H1 (cell line): ENCODE measurements around the gene CACNA1E. TPM values are rescaled to one million over a fixed set of nuclear protein-coding genes. Genes with fewer than 3 reads are reported as not detected.
A peak's percentile ranks its signal among the peaks of the same experiment; 100 is the strongest.

ENCODE experiments used
- CTCF ChIA-PET: fragments of 300-600 bp; sonication (Branson Sonifier 250); formaldehyde crosslinking; loops from one replicate; lab custom pipeline; 2021; ENCODE audit not compliant: partially characterized antibody; lab: Charles Lee
- POLR2A ChIA-PET: fragments of 300-600 bp; sonication (Branson Sonifier 250); formaldehyde crosslinking; loops from one replicate; lab custom pipeline; 2021; ENCODE audit warnings: inconsistent platforms; ENCODE audit not compliant: partially characterized antibody; lab: Charles Lee
- DNase-seq, 2 experiments: peaks; one replicate each; pipeline versions ENCODE4 v3.0.0 to v3.0.0-alpha.2; 2010 to 2022; ENCODE audit warnings: low spot score in 2 of 2, low read depth in 1 of 2, mixed read lengths in 1 of 2
- FAIRE-seq: peaks from 2 replicates; lab custom pipeline; 2011; peaks lifted over from hg19 to GRCh38; lab: Jason Lieb, UNC
- H2AFZ ChIP-seq: 2 replicates; pipeline ENCODE4 v1.8.1; 2012; ENCODE audit warnings: low read length, inconsistent platforms
- H2AK5ac ChIP-seq: 2 replicates; pipeline ENCODE4 v1.6.1; 2013; ENCODE audit warnings: low read depth, low read length
- H2BK120ac ChIP-seq: replicated peaks from 2 replicates; pipeline ENCODE3; 2013; ENCODE audit warnings: low read depth, low read length, inconsistent platforms
- H2BK12ac ChIP-seq: 2 replicates; pipeline ENCODE4 v1.6.1; 2013; ENCODE audit warnings: low read depth, low read length
- H2BK15ac ChIP-seq: 2 replicates; pipeline ENCODE4 v1.6.1; 2013; ENCODE audit warnings: low read length
- H2BK20ac ChIP-seq: 2 replicates; pipeline ENCODE4 v1.6.1; 2013; ENCODE audit warnings: low read length
- H2BK5ac ChIP-seq: 2 replicates; pipeline ENCODE4 v1.6.1; 2013; ENCODE audit warnings: low read depth, low read length
- H3K14ac ChIP-seq: 2 replicates; pipeline ENCODE4 v1.6.1; 2013; ENCODE audit warnings: inconsistent platforms; ENCODE audit not compliant: insufficient read length
- H3K18ac ChIP-seq: 2 replicates; pipeline ENCODE4 v1.6.1; 2013; ENCODE audit warnings: low read length; ENCODE audit errors: extremely low read depth
- H3K23ac ChIP-seq: 2 replicates; pipeline ENCODE4 v1.6.1; 2013; ENCODE audit warnings: inconsistent platforms; ENCODE audit not compliant: insufficient read length
- H3K23me2 ChIP-seq: 2 replicates; pipeline ENCODE4 v1.6.1; 2013; ENCODE audit warnings: low read depth, low read length
- H3K27ac ChIP-seq: 2 replicates; pipeline ENCODE4 v1.6.1; 2011; ENCODE audit warnings: low read depth, low read length, inconsistent platforms
- H3K27me3 ChIP-seq, 4 experiments: replicated peaks in 1 of 4; 1 replicate in 1 of 4; 2 replicates in 3 of 4; pipeline versions ENCODE4 v1.6.1 to v1.8.1; 2011 to 2013; ENCODE audit warnings: low read length in 3 of 4, mild to moderate bottlenecking in 3 of 4, inconsistent platforms in 2 of 4, mixed read lengths in 2 of 4, moderate library complexity in 1 of 4; ENCODE audit not compliant: control insufficient read depth in 3 of 4, insufficient read depth in 3 of 4; ENCODE audit errors: extremely low read depth in 1 of 4
- H3K36me3 ChIP-seq, 4 experiments: 2 replicates each; pipeline versions ENCODE4 v1.6.1 to v1.8.1; 2011 to 2013; ENCODE audit warnings: mild to moderate bottlenecking in 4 of 4, low read length in 3 of 4, moderate library complexity in 2 of 4, control low read depth in 1 of 4, inconsistent platforms in 1 of 4; ENCODE audit not compliant: insufficient read depth in 4 of 4, control insufficient read depth in 2 of 4
- H3K4ac ChIP-seq: replicated peaks from 2 replicates; pipeline ENCODE3; 2013; ENCODE audit warnings: low read length, low read depth, mixed read lengths, inconsistent platforms; ENCODE audit not compliant: insufficient read length
- H3K4me1 ChIP-seq, 4 experiments: replicated peaks in 1 of 4; 1 replicate in 1 of 4; 2 replicates in 3 of 4; pipeline versions ENCODE4 v1.6.1 to v1.8.1; 2011 to 2013; ENCODE audit warnings: low read length in 3 of 4, inconsistent platforms in 2 of 4, mixed read lengths in 1 of 4; ENCODE audit not compliant: insufficient read depth in 4 of 4, control insufficient read depth in 3 of 4
- H3K4me2 ChIP-seq, 2 experiments: 2 replicates each; pipeline versions ENCODE4 v1.6.1 to v1.8.1; 2011 to 2013; ENCODE audit warnings: low read depth in 2 of 2, low read length in 2 of 2, control low read depth in 1 of 2, inconsistent platforms in 1 of 2, mild to moderate bottlenecking in 1 of 2; ENCODE audit not compliant: insufficient read depth in 1 of 2
- H3K4me3 ChIP-seq, 4 experiments: fragments of 200-600, 300-600 bp in 1 of 4; sonication (generic), shearing (Covaris generic), sonication (Bioruptor Twin) in 1 of 4; 2 replicates each; pipeline versions ENCODE4 v1.5.1 to v1.8.1; 2011 to 2016; ENCODE audit warnings: low read length in 4 of 4, low read depth in 3 of 4, control low read depth in 2 of 4, inconsistent platforms in 2 of 4, mild to moderate bottlenecking in 2 of 4, mixed read lengths in 1 of 4, moderate library complexity in 1 of 4; ENCODE audit not compliant: insufficient read depth in 2 of 4; ENCODE audit errors: extremely low read depth in 1 of 4
- H3K56ac ChIP-seq: replicated peaks from 2 replicates; pipeline ENCODE3; 2013; ENCODE audit warnings: low read depth, mild to moderate bottlenecking, mixed read lengths, low read length, inconsistent platforms; ENCODE audit not compliant: insufficient read length
- H3K79me1 ChIP-seq: 2 replicates; pipeline ENCODE4 v1.6.1; 2013; ENCODE audit warnings: low read depth, low read length, control low read depth
- H3K79me2 ChIP-seq, 2 experiments: 2 replicates each; pipeline versions ENCODE4 v1.6.1 to v1.8.1; 2012 to 2013; ENCODE audit warnings: low read length in 2 of 2, mild to moderate bottlenecking in 2 of 2, inconsistent platforms in 1 of 2; ENCODE audit not compliant: insufficient read depth in 2 of 2, control insufficient read depth in 1 of 2
- H3K9ac ChIP-seq, 4 experiments: replicated peaks in 1 of 4; 1 replicate in 1 of 4; 2 replicates in 3 of 4; pipeline versions ENCODE4 v1.6.1 to v1.8.1; 2011 to 2013; ENCODE audit warnings: low read depth in 3 of 4, low read length in 3 of 4, control low read depth in 2 of 4, mild to moderate bottlenecking in 2 of 4, moderate library complexity in 2 of 4, inconsistent platforms in 1 of 4; ENCODE audit errors: extremely low read depth in 1 of 4
- H3K9me3 ChIP-seq, 2 experiments: 2 replicates each; pipeline versions ENCODE4 v1.6.1 to v1.8.1; 2012 to 2013; ENCODE audit warnings: mild to moderate bottlenecking in 2 of 2, moderate library complexity in 2 of 2, control low read depth in 1 of 2, inconsistent platforms in 1 of 2, low read depth in 1 of 2, low read length in 1 of 2, mixed read lengths in 1 of 2; ENCODE audit not compliant: insufficient read depth in 2 of 2
- H4K20me1 ChIP-seq, 2 experiments: replicated peaks in 1 of 2; 2 replicates each; pipeline versions ENCODE3 to v1.8.1; 2011 to 2013; ENCODE audit warnings: inconsistent platforms in 2 of 2, low read length in 2 of 2, mild to moderate bottlenecking in 1 of 2; ENCODE audit not compliant: insufficient read depth in 2 of 2, control insufficient read depth in 1 of 2
- H4K5ac ChIP-seq: 2 replicates; pipeline ENCODE4 v1.6.1; 2013; ENCODE audit warnings: low read length, low read depth, mixed read lengths, inconsistent platforms; ENCODE audit not compliant: insufficient read length
- H4K8ac ChIP-seq: 2 replicates; pipeline ENCODE4 v1.8.0; 2013; ENCODE audit warnings: mild to moderate bottlenecking, moderate library complexity, low read length, inconsistent platforms; ENCODE audit not compliant: insufficient read depth; ENCODE audit errors: extremely low read depth
- H4K91ac ChIP-seq: replicated peaks from 2 replicates; pipeline ENCODE3; 2013; ENCODE audit warnings: low read length, mixed read lengths, inconsistent platforms; ENCODE audit not compliant: insufficient read length
- ASH2L ChIP-seq: fragments of 200-600, 300-600 bp; sonication (generic); IDR thresholded peaks from one replicate; pipeline ENCODE4 v1.7.1; 2017; ENCODE audit warnings: low read length
- CTBP2 ChIP-seq: IDR thresholded peaks from 2 replicates; pipeline ENCODE4 v1.7.0; 2011; ENCODE audit warnings: borderline replicate concordance, mild to moderate bottlenecking, moderate library complexity, mixed read lengths, low read length; ENCODE audit not compliant: insufficient read depth, insufficient read length
- EP300 ChIP-seq, 2 experiments: IDR thresholded peaks; 1 replicate in 1 of 2; 2 replicates in 1 of 2; pipeline ENCODE4 v1.6.1; 2011 to 2012; ENCODE audit warnings: low read depth in 2 of 2, low read length in 2 of 2, mild to moderate bottlenecking in 2 of 2, borderline replicate concordance in 1 of 2, inconsistent platforms in 1 of 2, moderate library complexity in 1 of 2
- HDAC2 ChIP-seq, 2 experiments: fragments of 300-600 bp in 1 of 2; sonication (generic) in 1 of 2; IDR thresholded peaks; 2 replicates each; pipeline ENCODE4 v1.6.1; 2011 to 2012; ENCODE audit warnings: low read depth in 2 of 2, low read length in 2 of 2, mild to moderate bottlenecking in 2 of 2, moderate library complexity in 2 of 2, borderline replicate concordance in 1 of 2, inconsistent platforms in 1 of 2
- KDM5A ChIP-seq: fragments of 200-600 bp; IDR thresholded peaks from 2 replicates; pipeline ENCODE4 v1.7.1; 2012; ENCODE audit warnings: mild to moderate bottlenecking, low read length, inconsistent platforms, mixed read lengths
- MAX ChIP-seq: IDR thresholded peaks from 2 replicates; pipeline ENCODE4 v1.6.1; 2012; ENCODE audit warnings: inconsistent platforms
- NANOG ChIP-seq: IDR thresholded peaks from 2 replicates; pipeline ENCODE4 v1.6.1; 2011; ENCODE audit warnings: low read length, low read depth, mild to moderate bottlenecking, inconsistent platforms; ENCODE audit not compliant: insufficient read depth, poor library complexity, severe bottlenecking
- PHF8 ChIP-seq: fragments of 200-600 bp; sonication (generic); conservative IDR thresholded peaks from 2 replicates; pipeline ENCODE4 v1.7.1; 2012; ENCODE audit warnings: low read depth, mild to moderate bottlenecking, inconsistent platforms, low read length, moderate library complexity
- SIX5 ChIP-seq: IDR thresholded peaks from 2 replicates; pipeline ENCODE4 v1.6.1; 2011; ENCODE audit warnings: mild to moderate bottlenecking, low read depth, low read length
- TEAD4 ChIP-seq: IDR thresholded peaks from 2 replicates; pipeline ENCODE4 v1.6.1; 2012; ENCODE audit warnings: low read depth, low read length, inconsistent platforms, mixed read lengths
- USF2 ChIP-seq: IDR thresholded peaks from 2 replicates; pipeline ENCODE4 v1.6.1; 2011; ENCODE audit warnings: low read length, improper control_type of control experiment
- WGBS, 2 experiments: shearing (Covaris generic) in 1 of 2; methylation state at CpG; one replicate each; pipeline versions ENCODE4 v1.1.6 to v1.1.7; 2013 to 2015; ENCODE audit warnings: low lambda C conversion rate in 2 of 2, mixed read lengths in 2 of 2, inconsistent platforms in 1 of 2, low coverage in 1 of 2, missing lambda C conversion rate in 1 of 2; ENCODE audit not compliant: insufficient replicate concordance in 2 of 2, insufficient coverage in 1 of 2, insufficient read length in 1 of 2; ENCODE audit errors: extremely low coverage in 1 of 2, missing lambda C conversion rate in 1 of 2; 5-methylcytosine and 5-hydroxymethylcytosine counted together
- polyA plus RNA-seq, 7 experiments: library from polyadenylated mRNA; depleted of rRNA in 3 of 7; stranded (reverse) in 5 of 7; unstranded in 2 of 7; fragments of >200 nt in 5 of 7; fragments of 200-250 nt in 2 of 7; gene quantifications; 1 replicate in 5 of 7; 2 replicates in 1 of 7; 4 replicates in 1 of 7; pipeline versions ENCODE4 v1.2.1 to v1.2.3, GENCODE V29; 2011 to 2013; ENCODE audit warnings: missing spikeins in 2 of 7, mixed read lengths in 2 of 7
- total RNA-seq: library from RNA; stranded (reverse); fragmentation: NEBNext Ultra II Directional; extraction: Animal tissue kit (Norgen Biotek cat#: 25700); gene quantifications from 2 replicates; pipeline ENCODE4 v1.2.1, GENCODE V29; 2021

CACNA1E gene
- total and polyA plus RNA-seq, 2 of the 8 experiments (the other 6 are each of a cell fraction or from before 2014, with no cell fraction given): 0.98 to 1.3 TPM

GRCh38 chr1:181608948-181609347 is 125.6 kb downstream of the CACNA1E start:
- H3K79me1 ChIP-seq: no peaks in the 10 kb centered on the region
- no peak overlapping the region for H2BK120ac ChIP-seq
- H3K36me3 ChIP-seq: no peaks in the 10 kb centered on the region
- H3K23me2 ChIP-seq: peaks cover 2% of the 10 kb centered on the region; the same call in 1 of the 2 replicates
- peak overlapping the region; percentile 94 for H2BK20ac ChIP-seq
- H3K4ac ChIP-seq: no peak overlapping the region
- peak overlapping the region in 1 of 4 experiments; percentile 12; a peak in 1 of 8 replicates for H3K4me3 ChIP-seq
- no peak overlapping the region for H2AFZ ChIP-seq
- H3K18ac ChIP-seq: no peak overlapping the region; the same call in 1 of the 2 replicates
- H3K9me3 ChIP-seq: no peaks in the 10 kb centered on the region
- no peak overlapping the region for H4K8ac ChIP-seq
- H3K4me1 ChIP-seq: peaks cover 3 to 14% (median 13%) of the 10 kb centered on the region in 4 experiments; a peak in 6 of 7 replicates
- 15% methylated on average over 4 of the region's 4 CpGs; no CpG with 5 or more reads in 1 of the 2 experiments for WGBS, 2 experiments
- peak overlapping the region; percentile 10; the same call in 1 of the 2 replicates for H2BK5ac ChIP-seq
- no peak overlapping the region for H3K56ac ChIP-seq
- H3K14ac ChIP-seq: no peak overlapping the region
- FAIRE-seq (peak; percentile 90), DNase-seq (peak; percentile 15 to 51)
- no peak overlapping the region for H4K5ac ChIP-seq
- H4K91ac ChIP-seq: no peak overlapping the region
- H2AK5ac ChIP-seq: no peak overlapping the region
- no peaks in the 10 kb centered on the region; a peak in 2 of 4 replicates for H3K79me2 ChIP-seq
- no peak overlapping the region for H3K23ac ChIP-seq
- no peak overlapping the region for H2BK15ac ChIP-seq
- TF ChIP-seq MAX: peak; percentile 23; the same call in 1 of the 2 replicates
- peak; percentile 17 for TF ChIP-seq ASH2L
- TF ChIP-seq KDM5A: no peak
- TF ChIP-seq EP300 (IDR thresholded peaks at IDR 0.05; ENCODE audit: borderline replicate concordance in 1 of 2, low read depth in 2 of 2, low read length in 2 of 2): peak in 1 of 2 experiments; percentile 27; a peak in 1 of 3 replicates
- peak; percentile 81 for TF ChIP-seq CTBP2
- TF ChIP-seq HDAC2 (IDR thresholded peaks at IDR 0.05; ENCODE audit: borderline replicate concordance in 1 of 2, low read depth in 2 of 2, low read length in 2 of 2): peak in 1 of 2 experiments; percentile 88; a peak in 3 of 4 replicates
- TF ChIP-seq USF2: no peak
- TF ChIP-seq PHF8: no peak
- TF ChIP-seq SIX5: no peak
- 0 out of 2 replicates have a peak, but pooled peaks have one; percentile 38 for TF ChIP-seq TEAD4
- TF ChIP-seq NANOG: peak; percentile 45
- TF ChIP-seq, all 59 proteins: peak for 7
- Histone ChIP-seq H3K27ac (no peak overlapping the region), H2BK12ac (peak overlapping the region; percentile 85), H4K20me1 (no peaks in the 10 kb centered on the region), H3K4me2 (peak overlapping the region; percentile 6 to 31; a peak in 1 of 4 replicates), H3K27me3 (no peaks in the 10 kb centered on the region; a peak in 2 of 7 replicates), H3K9ac (no peak overlapping the region)
- ChIA-PET POLR2A (no interaction called here), CTCF (no interaction called here)
